HCT116 (cell line): ENCODE data around the gene THAP9. TPM values are rescaled to one million over a fixed set of nuclear protein-coding genes. Genes with fewer than 3 reads are reported as not detected.
A peak's percentile ranks its signal among the peaks of the same experiment; 100 is the strongest.

ENCODE experiments used
- ATAC-seq: fragments of 200-7000 bp; cut with Tn5 transposase; 2 replicates; pipeline ENCODE4 v1.9.1; 2020; ENCODE audit warnings: mild to moderate bottlenecking, moderate library complexity
- BruUV-seq: library from RNA; stranded (reverse); fragments of 400-500 nt; replicated peaks from 2 replicates; lab custom pipeline; 2021; lab: Mats Ljungman, UMichigan
- CTCF ChIA-PET: fragments of 300-600 bp; sonication (Branson Sonifier 250); formaldehyde crosslinking; loops from one replicate; lab custom pipeline; 2021; ENCODE audit warnings: antibody characterized with exemption; lab: Charles Lee
- POLR2A ChIA-PET: fragments of 300-600, 350-600 bp; sonication (Branson Sonifier 250); formaldehyde crosslinking; loops from one replicate; lab custom pipeline; 2021; ENCODE audit warnings: antibody characterized with exemption; lab: Charles Lee
- RAD21 ChIA-PET, 2 experiments: fragments of 300-600 bp; sonication (Branson Sonifier 250); formaldehyde crosslinking; loops; one replicate each; lab custom pipeline; 2023; ENCODE audit warnings: low total read pairs in 2 of 2; ENCODE audit not compliant: uncharacterized antibody in 2 of 2, unreplicated experiment in 2 of 2, low non-redundant PET in 1 of 2; lab: Charles Lee
- DNase-seq: peaks from one replicate; pipeline ENCODE4 v3.0.0-alpha.2; 2010; ENCODE audit warnings: low read depth, low spot score
- H2AFZ ChIP-seq: fragments of 200-600 bp; shearing (Covaris generic), sonication (generic); 2 replicates; pipeline ENCODE4 v1.6.1; 2017; ENCODE audit warnings: low read depth, mixed run types, mixed read lengths, antibody characterized with exemption, low read length; ENCODE audit not compliant: poor library complexity, severe bottlenecking
- H3K27ac ChIP-seq: 2 replicates; pipeline ENCODE4 v1.5.1; 2012; ENCODE audit warnings: low read depth, low read length
- H3K27me3 ChIP-seq: fragments of 200-600 bp; sonication (generic); 2 replicates; pipeline ENCODE4 v1.6.1; 2016; ENCODE audit warnings: mixed run types, low read length, mixed read lengths; ENCODE audit not compliant: insufficient read depth
- H3K36me3 ChIP-seq, 2 experiments: fragments of 200-500 bp in 1 of 2; fragments of 200-600 bp in 1 of 2; sonication (Bioruptor generic) in 1 of 2; sonication (generic) in 1 of 2; 2 replicates each; pipeline versions ENCODE4 v1.5.1 to v1.6.1; 2014 to 2016; ENCODE audit warnings: low read length in 2 of 2, inconsistent platforms in 1 of 2, mixed read lengths in 1 of 2, mixed run types in 1 of 2; ENCODE audit not compliant: insufficient read depth in 2 of 2, control insufficient read depth in 1 of 2
- H3K4me1 ChIP-seq, 2 experiments: fragments of 200-600 bp in 1 of 2; sonication (generic) in 1 of 2; 2 replicates each; pipeline versions ENCODE4 v1.5.1 to v1.6.1; 2012 to 2017; ENCODE audit warnings: low read length in 2 of 2, inconsistent platforms in 1 of 2, mild to moderate bottlenecking in 1 of 2, mixed read lengths in 1 of 2, mixed run types in 1 of 2, moderate library complexity in 1 of 2; ENCODE audit not compliant: insufficient read depth in 2 of 2, control insufficient read depth in 1 of 2
- H3K4me2 ChIP-seq: fragments of 200-600 bp; sonication (generic); 2 replicates; pipeline ENCODE4 v1.6.1; 2017; ENCODE audit warnings: mixed run types, low read length, mixed read lengths
- H3K4me3 ChIP-seq, 2 experiments: fragments of 200-600 bp in 1 of 2; sonication (generic) in 1 of 2; replicated peaks in 1 of 2; 2 replicates each; pipeline ENCODE4 v1.5.1; 2011 to 2016; ENCODE audit warnings: low read length in 2 of 2, control low read depth in 1 of 2, low read depth in 1 of 2, mild to moderate bottlenecking in 1 of 2, mixed read lengths in 1 of 2, mixed run types in 1 of 2
- H3K79me2 ChIP-seq: fragments of 200-600 bp; sonication (generic); 2 replicates; pipeline ENCODE4 v1.6.1; 2017; ENCODE audit warnings: mild to moderate bottlenecking, mixed run types, low read length, moderate library complexity, mixed read lengths; ENCODE audit not compliant: insufficient read depth
- H3K9ac ChIP-seq: fragments of 200-600 bp; sonication (generic); 2 replicates; pipeline ENCODE4 v1.6.1; 2016; ENCODE audit warnings: low read length, mixed read lengths
- H3K9me2 ChIP-seq: fragments of 200-600 bp; sonication (generic), shearing (Covaris generic); 2 replicates; pipeline ENCODE4 v1.6.1; 2017; ENCODE audit warnings: mixed run types, mild to moderate bottlenecking, moderate library complexity; ENCODE audit not compliant: insufficient read depth
- H3K9me3 ChIP-seq, 2 experiments: fragments of 200-500 bp in 1 of 2; fragments of 200-600 bp in 1 of 2; sonication (Bioruptor generic) in 1 of 2; sonication (generic) in 1 of 2; 2 replicates each; pipeline ENCODE4 v1.6.1; 2014 to 2017; ENCODE audit warnings: low read length in 2 of 2, mixed read lengths in 2 of 2, inconsistent platforms in 1 of 2, low read depth in 1 of 2, mild to moderate bottlenecking in 1 of 2, mixed run types in 1 of 2, moderate library complexity in 1 of 2; ENCODE audit not compliant: control insufficient read depth in 1 of 2, insufficient read depth in 1 of 2
- H4K20me1 ChIP-seq: fragments of 200-600 bp; sonication (generic), shearing (Covaris generic); 2 replicates; pipeline ENCODE4 v1.6.1; 2017; ENCODE audit warnings: mixed run types, mild to moderate bottlenecking, moderate library complexity; ENCODE audit not compliant: insufficient read depth
- CBX3 ChIP-seq: IDR thresholded peaks from 2 replicates; pipeline ENCODE4 v1.6.1; 2012; ENCODE audit warnings: low read depth
- EZH2phosphoT487 ChIP-seq: fragments of 200-600 bp; IDR thresholded peaks from 2 replicates; pipeline ENCODE4 v1.6.1; 2018; ENCODE audit warnings: antibody characterized with exemption, borderline replicate concordance
- FOSL1 ChIP-seq: IDR thresholded peaks from 2 replicates; pipeline ENCODE4 v1.6.1; 2012; ENCODE audit warnings: low read depth
- JUND ChIP-seq: IDR thresholded peaks from 2 replicates; pipeline ENCODE4 v1.6.1; 2012
- POLR2AphosphoS5 ChIP-seq: IDR thresholded peaks from 2 replicates; pipeline ENCODE4 v1.6.1; 2011; ENCODE audit warnings: mild to moderate bottlenecking, low read depth, low read length, moderate library complexity
- RAD21 ChIP-seq: IDR thresholded peaks from 2 replicates; pipeline ENCODE4 v1.6.1; 2012; ENCODE audit warnings: low read depth, mild to moderate bottlenecking
- SIN3A ChIP-seq: IDR thresholded peaks from 2 replicates; pipeline ENCODE4 v1.6.1; 2012; ENCODE audit warnings: low read depth
- SRF ChIP-seq: IDR thresholded peaks from 2 replicates; pipeline ENCODE4 v1.6.1; 2012; ENCODE audit warnings: low read depth
- YY1 ChIP-seq: IDR thresholded peaks from 2 replicates; pipeline ENCODE4 v1.6.1; 2011; ENCODE audit warnings: low read length, low read depth, moderate library complexity, mild to moderate bottlenecking; ENCODE audit not compliant: insufficient replicate concordance; ENCODE audit errors: extremely low read depth
- ZFX ChIP-seq: fragments of 450-650 bp; IDR thresholded peaks from 2 replicates; pipeline ENCODE4 v1.6.1; 2017
- ZNF274 ChIP-seq: fragments of 200-500 bp; sonication (Bioruptor generic); IDR thresholded peaks from 2 replicates; pipeline ENCODE4 v1.6.1; 2014; ENCODE audit warnings: mild to moderate bottlenecking, low read depth, low read length, inconsistent platforms
- intact Hi-C: fragments of 100-400 bp; cut with micrococcal nuclease; formaldehyde crosslinking; loops from 2 replicates; pipeline ENCODE4 v1.10.0; 2022
- total RNA-seq: library from RNA; stranded (reverse); gene quantifications from one replicate; pipeline ENCODE4 v1.2.1, GENCODE V29; 2021; ENCODE audit not compliant: unreplicated experiment
- TF ChIP-seq, protein P1 (sequence below): IDR thresholded peaks from 2 replicates; pipeline ENCODE4 v1.6.1; 2012

Gene THAP9
- total RNA-seq, 1 experiment from 2014 or later, result 6.4 TPM

DNA sequence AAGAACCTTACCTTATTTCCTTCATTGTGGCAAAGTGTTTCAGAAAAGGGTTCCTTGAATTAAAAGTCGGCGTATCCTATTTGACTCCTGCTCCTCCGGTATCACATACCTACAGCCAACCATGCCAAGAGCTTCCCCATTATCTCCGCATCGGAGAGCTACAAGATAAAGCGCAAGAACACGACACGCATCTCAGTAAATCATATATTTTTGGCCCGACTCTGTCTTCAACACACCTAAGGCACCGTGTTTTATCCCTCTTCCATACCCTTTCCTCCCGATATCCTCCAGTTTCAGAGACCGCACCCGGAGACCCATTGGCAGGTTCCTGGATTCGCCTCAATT lies 497 bp upstream of the THAP9 start:
- peaks cover 69% of the 10 kb centered on the region for H3K79me2 ChIP-seq
- ATAC-seq (peak; percentile 9), DNase-seq (no peak)
- no peak overlapping the region for H2AFZ ChIP-seq
- CTCF ChIA-PET, result no interaction called here
- intact Hi-C loops, result loop anchor here (1.0 to 5.0 kb wide), 4 partner anchors 110 to 382 kb away; partner anchors contain the start of genes COPS4, COQ2 and LIN54
- TSS peak; percentile 63 for BruUV-seq
- H4K20me1 ChIP-seq, result peaks cover 13% of the 10 kb centered on the region; the same call in 1 of the 2 replicates
- TF ChIP-seq YY1 (no peak), RAD21 (no peak), FOSL1 (no peak), EZH2phosphoT487 (no peak), SRF (no peak), JUND (no peak), ZFX (no peak), CBX3 (no peak), ZNF274 (no peak), POLR2AphosphoS5 (no peak), SIN3A (no peak)
- TF ChIP-seq, protein P1, sequence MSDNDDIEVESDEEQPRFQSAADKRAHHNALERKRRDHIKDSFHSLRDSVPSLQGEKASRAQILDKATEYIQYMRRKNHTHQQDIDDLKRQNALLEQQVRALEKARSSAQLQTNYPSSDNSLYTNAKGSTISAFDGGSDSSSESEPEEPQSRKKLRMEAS, result no peak
- H3K4me3 ChIP-seq, result peak overlapping the region; percentile 93 to 95
- H3K27me3 ChIP-seq, result no peaks in the 10 kb centered on the region
- H3K9me2 ChIP-seq, result no peaks in the 10 kb centered on the region
- H3K4me1 ChIP-seq, result peaks cover 6 to 16% of the 10 kb centered on the region in 2 experiments; a peak in 3 of 4 replicates
- RAD21 ChIA-PET, result interaction anchor here (0.7 to 1.0 kb wide), 2 partner anchors 111 kb away, joined by 3 to 6 read pairs; partner anchors contain the start of gene LIN54 (in 2 of the 2)
- no peaks in the 10 kb centered on the region for H3K9me3 ChIP-seq
- peaks cover 23 to 26% of the 10 kb centered on the region in 2 experiments for H3K36me3 ChIP-seq
- peak overlapping the region; percentile 90 for H3K4me2 ChIP-seq
- H3K9ac ChIP-seq, result peak overlapping the region; percentile 95
- H3K27ac ChIP-seq, result peak overlapping the region; percentile 87
- POLR2A ChIA-PET, result interaction anchor here (0.9 to 2.6 kb wide), 6 partner anchors 8 to 471 kb away, joined by 3 to 12 read pairs (median 7); partner anchors contain the start of genes COPS4 and SEC31A
